IPS DF 4.7 (cell line): ENCODE measurements around the gene RBMS1.
"Not testable (repeated sequence)": the region's sequence is repeated elsewhere in the genome, so short reads cannot be mapped to it uniquely, and the experiment has no call there.

Experiments
- DNase-seq: peaks from one replicate; pipeline ENCODE4 v3.0.0-alpha.2; 2013; ENCODE audit warnings: low spot score; ENCODE audit errors: extremely low read depth

The RBMS1 gene

GRCh38 chr2:160471950-160472349 lies 21.7 kb downstream of the RBMS1 start:
- DNase-seq: no peak

GRCh38 chr2:160469621-160470204 lies 23.9 kb downstream of the RBMS1 start:
- no peak for DNase-seq

GRCh38 chr2:160469164-160469563 lies 24.4 kb downstream of the RBMS1 start:
- no peak for DNase-seq

- no peak for DNase-seq
Observed at GRCh38 chr2:160467086-160467485, 26.5 kb downstream of the RBMS1 start.

DNA sequence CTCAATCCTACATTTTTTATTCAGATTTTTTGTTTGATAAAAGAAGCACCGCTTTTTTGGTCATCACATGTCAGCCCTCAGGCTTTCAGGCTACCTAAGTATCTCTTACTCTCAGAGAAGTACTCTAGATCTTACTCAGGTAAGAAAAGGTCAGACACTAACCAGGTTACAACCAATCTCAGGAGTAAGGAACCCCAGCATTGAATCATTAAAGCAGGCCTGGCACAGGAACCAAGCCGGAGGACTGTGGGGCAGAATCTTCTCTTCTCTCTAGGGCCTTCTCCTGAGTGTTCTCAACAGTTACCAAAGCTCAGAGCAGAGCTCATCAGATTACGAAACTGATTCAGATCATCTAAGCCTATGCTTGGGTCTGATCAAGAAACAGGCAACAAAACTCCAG lies 28.2 kb downstream of the RBMS1 start:
- no peak for DNase-seq

GRCh38 chr2:160465002-160465401 lies 28.6 kb downstream of the RBMS1 start:
- no peak for DNase-seq

GRCh38 chr2:160464017-160464416 lies 29.6 kb downstream of the RBMS1 start:
- no peak for DNase-seq

DNA sequence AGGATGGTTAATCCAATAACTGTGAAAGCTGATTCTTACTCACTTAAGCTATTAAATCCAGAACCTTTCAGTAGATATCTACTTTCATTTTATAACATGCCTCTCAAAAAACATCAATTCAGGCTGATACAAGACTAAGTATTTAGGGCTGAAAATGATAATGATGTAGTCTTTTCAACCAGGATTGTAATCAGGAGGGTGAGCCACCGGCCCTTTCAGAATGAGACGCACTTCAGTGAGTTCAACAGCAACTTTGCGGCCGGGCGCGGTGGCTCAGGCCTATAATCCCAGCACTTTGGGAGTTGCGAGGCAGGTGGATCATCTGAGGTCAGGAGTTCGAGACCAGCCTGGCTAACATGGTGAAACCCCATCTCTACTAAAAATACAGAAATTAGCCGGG lies 30.4 kb downstream of the RBMS1 start:
- no peak for DNase-seq

GRCh38 chr2:160460333-160460731 lies 33.3 kb downstream of the RBMS1 start:
- no peak for DNase-seq

GRCh38 chr2:160459538-160460332 lies 33.9 kb downstream of the RBMS1 start:
- DNase-seq: no peak

- no peak for DNase-seq
Observed at GRCh38 chr2:160458718-160459453, 34.7 kb downstream of the RBMS1 start.

DNA sequence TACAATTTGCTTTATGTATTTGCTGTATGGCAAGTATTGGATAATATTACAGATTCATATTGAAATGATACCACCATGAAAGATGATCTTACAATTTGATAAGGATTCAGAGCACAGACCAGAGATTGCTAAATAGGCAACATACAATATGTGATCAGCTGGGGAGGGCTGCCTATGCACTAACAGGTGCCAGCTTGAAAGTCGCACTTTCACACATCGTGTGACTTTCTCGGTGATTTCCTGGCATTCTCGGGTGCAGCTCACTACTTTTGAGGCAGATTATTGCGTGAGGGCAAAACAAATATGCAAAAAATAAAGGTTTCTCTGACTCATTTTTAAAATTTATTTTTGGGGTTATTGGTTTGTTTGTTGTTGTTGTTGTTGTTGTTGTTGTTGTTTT lies 36.0 kb downstream of the RBMS1 start:
- no peak for DNase-seq

GRCh38 chr2:160454070-160454797 lies 39.4 kb downstream of the RBMS1 start:
- DNase-seq: no peak

- no peak for DNase-seq
Observed at GRCh38 chr2:160453111-160453820, 40.3 kb downstream of the RBMS1 start.

DNA sequence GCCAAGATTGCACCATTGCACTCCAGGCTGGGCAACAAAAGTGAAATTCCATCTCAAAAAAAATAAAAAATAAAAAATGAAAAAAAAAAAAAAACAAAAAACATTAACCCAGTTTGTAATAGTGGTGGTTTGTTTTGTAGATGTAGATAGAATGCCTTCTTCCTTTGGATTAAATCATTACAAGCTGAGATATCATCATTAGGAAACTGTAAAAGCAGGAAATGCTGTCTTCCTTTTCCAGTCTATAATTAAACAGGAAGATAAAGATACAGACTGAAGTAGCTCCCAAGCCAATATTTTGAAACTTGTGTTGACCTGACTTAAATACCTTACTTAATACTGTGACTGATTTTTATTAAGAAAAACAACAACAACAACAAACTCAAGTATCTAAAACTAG lies 43.1 kb downstream of the RBMS1 start:
- no peak for DNase-seq

- DNase-seq: not testable (repeated sequence)
Observed at GRCh38 chr2:160448821-160449220, 44.8 kb downstream of the RBMS1 start.

DNA sequence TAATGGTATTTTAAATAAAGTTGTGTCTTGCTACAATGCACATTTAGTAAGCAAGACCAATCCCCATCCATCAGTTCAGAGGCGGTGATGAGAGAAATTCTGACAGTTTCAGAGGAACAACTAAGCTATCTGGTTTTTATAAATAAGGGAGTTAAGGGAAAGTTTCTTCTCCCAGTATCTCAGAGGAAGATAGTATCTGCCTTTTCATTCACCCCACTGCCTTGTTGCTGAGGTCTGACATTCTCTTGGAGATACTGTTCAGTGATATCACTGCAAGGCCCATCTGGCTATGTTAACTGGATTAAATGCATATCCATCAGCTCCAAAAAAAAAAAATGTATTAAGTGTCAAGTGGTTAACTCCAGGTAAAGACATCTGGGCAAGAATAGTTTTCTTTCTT lies 47.9 kb downstream of the RBMS1 start:
- no peak for DNase-seq

DNA sequence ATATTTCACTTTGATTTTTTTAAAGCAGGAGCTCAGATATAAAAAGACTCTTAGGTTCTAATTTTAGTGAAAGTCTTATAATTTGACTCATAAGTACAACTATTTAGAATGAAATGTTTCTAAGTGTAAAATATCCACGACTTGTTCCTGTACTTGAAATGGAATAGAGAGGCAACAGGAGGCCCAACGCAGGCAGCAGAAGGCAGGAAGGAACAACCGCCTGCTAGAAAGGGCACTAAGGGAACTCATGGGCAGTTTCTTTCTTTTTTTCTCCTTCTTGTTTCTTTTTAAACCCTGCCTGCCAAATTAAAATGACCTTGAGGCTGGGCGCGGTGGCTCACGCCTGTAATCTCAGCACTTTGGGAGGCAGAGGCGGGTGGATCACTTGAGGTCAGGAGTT lies 51.0 kb downstream of the RBMS1 start:
- no peak for DNase-seq

DNA sequence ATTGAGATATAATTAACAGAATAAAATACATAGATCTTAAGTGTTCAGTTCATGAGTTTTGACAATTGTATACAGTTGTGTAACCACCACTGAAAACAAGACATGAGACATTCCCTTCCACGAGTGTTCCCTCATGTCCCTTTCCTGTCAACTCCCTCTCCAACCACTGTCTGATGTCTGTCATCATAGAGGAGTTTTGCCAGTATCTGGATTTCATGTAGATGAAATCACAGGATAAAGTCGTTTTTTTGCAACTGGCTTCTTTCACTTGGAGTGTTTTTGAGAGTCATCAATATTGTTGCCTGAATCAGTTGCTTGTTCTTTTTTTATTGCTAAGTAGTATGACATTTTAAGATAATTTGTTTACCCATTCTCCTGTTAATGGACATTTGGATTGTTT lies 52.7 kb downstream of the RBMS1 start:
- DNase-seq: no peak

- DNase-seq: not testable (repeated sequence)
Observed at GRCh38 chr2:160439038-160439437, 54.6 kb downstream of the RBMS1 start.

DNA sequence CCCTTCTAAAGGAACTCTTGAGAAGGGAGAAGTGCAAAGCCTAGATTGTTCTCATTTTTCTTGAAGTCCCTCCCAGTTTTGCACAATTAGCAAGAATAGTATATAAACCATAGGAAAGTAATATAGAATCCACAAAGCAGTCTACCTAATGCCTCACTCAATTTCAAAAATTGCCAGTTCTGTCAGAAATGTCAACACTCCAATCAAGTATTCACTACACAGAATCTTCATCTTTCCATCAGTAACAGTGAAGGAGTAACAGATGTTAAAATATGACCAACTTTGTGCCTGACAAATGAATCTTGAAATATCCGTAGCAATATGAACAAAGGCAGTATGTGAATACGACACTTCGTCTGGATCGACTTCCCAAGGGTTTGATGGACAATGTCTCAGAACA lies 56.3 kb downstream of the RBMS1 start:
- no peak for DNase-seq
